Measurements from ENCODE around the gene COMP. TPM values are rescaled to one million over a fixed set of nuclear protein-coding genes. Genes with fewer than 3 reads are reported as not detected.

COMP gene
- polyA plus RNA-seq, 1 of the 3 experiments (the other 2 are of a cell fraction): 0.26 TPM

DNA sequence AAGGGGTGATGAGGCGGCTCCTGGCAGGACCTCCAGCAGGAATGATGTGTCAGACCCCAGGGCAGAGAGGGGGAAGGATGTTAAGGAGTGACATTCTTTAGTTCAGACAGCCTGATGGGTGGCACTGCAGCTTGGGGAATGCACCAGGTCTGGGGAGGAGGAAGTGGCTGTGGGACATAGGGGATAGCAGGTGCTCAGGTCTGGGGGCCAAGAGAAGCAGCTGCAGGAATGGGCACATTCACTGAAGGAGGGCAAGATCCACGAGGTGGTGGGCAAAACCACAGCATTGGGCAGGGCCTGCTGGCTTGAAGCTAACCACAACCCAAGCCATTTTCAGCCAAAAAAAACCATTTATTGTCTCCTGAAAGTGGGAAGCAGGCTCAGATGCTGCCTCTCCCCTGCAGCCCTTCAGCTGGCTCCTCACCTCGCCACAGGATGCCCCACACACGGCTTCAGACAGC, 26.5 kb downstream of the COMP start:
- H3K9me3 ChIP-seq: no peaks in the 10 kb centered on the region
- peaks cover 33 to 71% of the 10 kb centered on the region in 2 experiments; a peak in 3 of 4 replicates for H3K4me1 ChIP-seq (ENCODE audit: control insufficient read depth in 1 of 2, insufficient read depth in 2 of 2, low read depth in 1 of 2, low read length in 1 of 2)
- DNase-seq: no peak
- no peaks in the 10 kb centered on the region for H3K9me2 ChIP-seq
- no peak overlapping the region for H3K4me3 ChIP-seq (ENCODE audit: low read depth in 2 of 2, low read length in 1 of 2)
- peaks cover 39% of the 10 kb centered on the region for H3F3A ChIP-seq (replicated peaks; ENCODE audit: insufficient read depth)
- no peaks in the 10 kb centered on the region for H3K27me3 ChIP-seq (ENCODE audit: insufficient read depth)
- H4K20me1 ChIP-seq (ENCODE audit: insufficient read depth): no peaks in the 10 kb centered on the region
- H2AFZ ChIP-seq (ENCODE audit: low read depth): no peak overlapping the region
- H3K4me2 ChIP-seq: peak overlapping the region; percentile 61
- H3K9ac ChIP-seq: peak overlapping the region; percentile 51; the same call in 1 of the 2 replicates
- WGBS (ENCODE audit: low lambda C conversion rate): 60% methylated on average over 1 of the region's 4 CpGs
- POLR2A ChIA-PET: interaction anchor here (0.9 to 1.2 kb wide), 2 partner anchors 9 to 152 kb away, joined by 3 read pairs; no protein-coding TSS in a partner anchor
- TF ChIP-seq EP300 (IDR thresholded peaks at IDR 0.05; ENCODE audit: borderline replicate concordance in 1 of 2, low read depth in 1 of 2, low read length in 1 of 2): no peak; a peak in 1 of 4 replicates
- no peak for TF ChIP-seq FOSL2 (IDR thresholded peaks at IDR 0.05; ENCODE audit: borderline replicate concordance, low read depth)
- TF ChIP-seq, protein P1, sequence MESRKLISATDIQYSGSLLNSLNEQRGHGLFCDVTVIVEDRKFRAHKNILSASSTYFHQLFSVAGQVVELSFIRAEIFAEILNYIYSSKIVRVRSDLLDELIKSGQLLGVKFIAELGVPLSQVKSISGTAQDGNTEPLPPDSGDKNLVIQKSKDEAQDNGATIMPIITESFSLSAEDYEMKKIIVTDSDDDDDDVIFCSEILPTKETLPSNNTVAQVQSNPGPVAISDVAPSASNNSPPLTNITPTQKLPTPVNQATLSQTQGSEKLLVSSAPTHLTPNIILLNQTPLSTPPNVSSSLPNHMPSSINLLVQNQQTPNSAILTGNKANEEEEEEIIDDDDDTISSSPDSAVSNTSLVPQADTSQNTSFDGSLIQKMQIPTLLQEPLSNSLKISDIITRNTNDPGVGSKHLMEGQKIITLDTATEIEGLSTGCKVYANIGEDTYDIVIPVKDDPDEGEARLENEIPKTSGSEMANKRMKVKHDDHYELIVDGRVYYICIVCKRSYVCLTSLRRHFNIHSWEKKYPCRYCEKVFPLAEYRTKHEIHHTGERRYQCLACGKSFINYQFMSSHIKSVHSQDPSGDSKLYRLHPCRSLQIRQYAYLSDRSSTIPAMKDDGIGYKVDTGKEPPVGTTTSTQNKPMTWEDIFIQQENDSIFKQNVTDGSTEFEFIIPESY (IDR thresholded peaks at IDR 0.05; ENCODE audit: borderline replicate concordance, low read depth): no peak
- TF ChIP-seq ELF1 (IDR thresholded peaks at IDR 0.05): no peak
- TF ChIP-seq TAF1 (IDR thresholded peaks at IDR 0.05; ENCODE audit: borderline replicate concordance, low read depth, low read length): no peak
- no peak for TF ChIP-seq TEAD4 (IDR thresholded peaks at IDR 0.05; ENCODE audit: borderline replicate concordance, insufficient read depth)
- TF ChIP-seq, protein P2, sequence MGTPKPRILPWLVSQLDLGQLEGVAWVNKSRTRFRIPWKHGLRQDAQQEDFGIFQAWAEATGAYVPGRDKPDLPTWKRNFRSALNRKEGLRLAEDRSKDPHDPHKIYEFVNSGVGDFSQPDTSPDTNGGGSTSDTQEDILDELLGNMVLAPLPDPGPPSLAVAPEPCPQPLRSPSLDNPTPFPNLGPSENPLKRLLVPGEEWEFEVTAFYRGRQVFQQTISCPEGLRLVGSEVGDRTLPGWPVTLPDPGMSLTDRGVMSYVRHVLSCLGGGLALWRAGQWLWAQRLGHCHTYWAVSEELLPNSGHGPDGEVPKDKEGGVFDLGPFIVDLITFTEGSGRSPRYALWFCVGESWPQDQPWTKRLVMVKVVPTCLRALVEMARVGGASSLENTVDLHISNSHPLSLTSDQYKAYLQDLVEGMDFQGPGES (IDR thresholded peaks at IDR 0.05; ENCODE audit: low read depth, low read length): no peak
- TF ChIP-seq, protein P3, sequence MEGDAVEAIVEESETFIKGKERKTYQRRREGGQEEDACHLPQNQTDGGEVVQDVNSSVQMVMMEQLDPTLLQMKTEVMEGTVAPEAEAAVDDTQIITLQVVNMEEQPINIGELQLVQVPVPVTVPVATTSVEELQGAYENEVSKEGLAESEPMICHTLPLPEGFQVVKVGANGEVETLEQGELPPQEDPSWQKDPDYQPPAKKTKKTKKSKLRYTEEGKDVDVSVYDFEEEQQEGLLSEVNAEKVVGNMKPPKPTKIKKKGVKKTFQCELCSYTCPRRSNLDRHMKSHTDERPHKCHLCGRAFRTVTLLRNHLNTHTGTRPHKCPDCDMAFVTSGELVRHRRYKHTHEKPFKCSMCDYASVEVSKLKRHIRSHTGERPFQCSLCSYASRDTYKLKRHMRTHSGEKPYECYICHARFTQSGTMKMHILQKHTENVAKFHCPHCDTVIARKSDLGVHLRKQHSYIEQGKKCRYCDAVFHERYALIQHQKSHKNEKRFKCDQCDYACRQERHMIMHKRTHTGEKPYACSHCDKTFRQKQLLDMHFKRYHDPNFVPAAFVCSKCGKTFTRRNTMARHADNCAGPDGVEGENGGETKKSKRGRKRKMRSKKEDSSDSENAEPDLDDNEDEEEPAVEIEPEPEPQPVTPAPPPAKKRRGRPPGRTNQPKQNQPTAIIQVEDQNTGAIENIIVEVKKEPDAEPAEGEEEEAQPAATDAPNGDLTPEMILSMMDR (IDR thresholded peaks at IDR 0.05): no peak
- TF ChIP-seq RFX5 (IDR thresholded peaks at IDR 0.05; ENCODE audit: low read length): no peak
- no peak for TF ChIP-seq FOXJ3 (CRISPR knock-in tag; IDR thresholded peaks at IDR 0.05)
- TF ChIP-seq GATA2 (CRISPR knock-in tag; IDR thresholded peaks at IDR 0.05): no peak
- no peak for TF ChIP-seq TCF12 (IDR thresholded peaks at IDR 0.05)
- no peak for TF ChIP-seq POLR2AphosphoS5 (IDR thresholded peaks at IDR 0.05; ENCODE audit: low read depth, low read length)
- TF ChIP-seq, protein P4, sequence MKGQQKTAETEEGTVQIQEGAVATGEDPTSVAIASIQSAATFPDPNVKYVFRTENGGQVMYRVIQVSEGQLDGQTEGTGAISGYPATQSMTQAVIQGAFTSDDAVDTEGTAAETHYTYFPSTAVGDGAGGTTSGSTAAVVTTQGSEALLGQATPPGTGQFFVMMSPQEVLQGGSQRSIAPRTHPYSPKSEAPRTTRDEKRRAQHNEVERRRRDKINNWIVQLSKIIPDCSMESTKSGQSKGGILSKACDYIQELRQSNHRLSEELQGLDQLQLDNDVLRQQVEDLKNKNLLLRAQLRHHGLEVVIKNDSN (IDR thresholded peaks at IDR 0.05; ENCODE audit: borderline replicate concordance, low read depth): no peak
- TF ChIP-seq JUND (IDR thresholded peaks at IDR 0.05): no peak
- no peak for TF ChIP-seq YY1 (IDR thresholded peaks at IDR 0.05; ENCODE audit: low read depth)
- CTCF ChIA-PET: interaction anchor here (0.8 to 2.2 kb wide), 4 partner anchors 25 to 126 kb away, joined by 3 to 13 read pairs (median 4); no protein-coding TSS in a partner anchor
- H3K36me3 ChIP-seq (replicated peaks in 1 of 2; ENCODE audit: control insufficient read depth in 1 of 2, insufficient read depth in 2 of 2, low read length in 1 of 2): peaks cover 0 to 3% of the 10 kb centered on the region in 2 experiments
- peak overlapping the region; percentile 90 to 96 for H3K27ac ChIP-seq (ENCODE audit: low read depth in 2 of 2, low read length in 1 of 2)
- no peaks in the 10 kb centered on the region for H3K79me2 ChIP-seq (ENCODE audit: insufficient read depth)

All from SK-N-SH (cell line).